CD1c-positive myeloid dendritic cell (primary cell): ENCODE data around the gene TNIP1.

Experiments used
- DNase-seq: peaks from one replicate; pipeline ENCODE4 v3.0.0-alpha.2; 2016; ENCODE audit errors: extremely low spot score

Gene TNIP1

DNA sequence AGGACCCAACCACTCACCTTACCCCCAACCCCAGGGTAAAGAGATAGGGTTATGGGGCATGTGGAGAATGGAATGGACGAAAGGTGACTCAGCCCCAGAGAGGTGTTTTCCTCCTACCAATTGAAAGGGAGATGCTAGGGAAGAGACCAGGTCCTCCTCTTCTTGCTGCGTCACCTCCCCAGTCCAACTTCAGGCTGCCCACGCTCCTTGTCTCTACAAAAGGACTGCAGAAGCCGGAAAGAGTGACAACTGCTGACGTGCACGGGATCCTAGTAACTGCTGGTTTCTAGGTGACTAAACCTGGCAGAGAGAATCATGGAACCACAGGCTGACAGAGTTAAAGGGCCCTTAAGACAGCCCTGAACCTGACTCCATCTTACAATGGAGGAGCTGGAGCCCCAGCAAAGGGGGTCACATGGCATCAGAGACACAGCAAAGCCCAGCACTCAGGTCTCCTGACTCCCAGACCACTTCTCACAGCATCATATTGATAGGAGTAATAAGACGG, 58.3 kb downstream of the TNIP1 start:
- DNase-seq, result no peak

DNA sequence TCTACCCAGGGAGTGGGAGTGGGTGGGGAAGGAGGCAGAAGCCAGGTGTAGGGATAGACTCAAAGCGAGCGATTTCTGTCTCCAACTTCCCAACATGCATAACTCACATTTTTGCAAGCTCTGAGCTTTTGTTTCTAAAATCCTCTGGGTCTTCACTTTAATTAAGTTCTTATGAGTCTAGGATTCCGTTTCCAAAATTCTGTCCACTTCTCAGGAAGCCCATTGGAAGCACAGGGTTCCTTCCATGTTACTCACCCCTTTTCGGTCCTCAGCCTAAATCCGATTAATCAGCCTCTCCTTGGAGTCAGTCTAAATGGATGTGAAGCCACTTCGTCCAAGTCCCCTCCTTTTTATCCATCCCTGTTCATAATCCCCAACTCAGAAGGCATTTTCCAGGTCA, 59.1 kb downstream of the TNIP1 start:
- DNase-seq, result no peak

DNA sequence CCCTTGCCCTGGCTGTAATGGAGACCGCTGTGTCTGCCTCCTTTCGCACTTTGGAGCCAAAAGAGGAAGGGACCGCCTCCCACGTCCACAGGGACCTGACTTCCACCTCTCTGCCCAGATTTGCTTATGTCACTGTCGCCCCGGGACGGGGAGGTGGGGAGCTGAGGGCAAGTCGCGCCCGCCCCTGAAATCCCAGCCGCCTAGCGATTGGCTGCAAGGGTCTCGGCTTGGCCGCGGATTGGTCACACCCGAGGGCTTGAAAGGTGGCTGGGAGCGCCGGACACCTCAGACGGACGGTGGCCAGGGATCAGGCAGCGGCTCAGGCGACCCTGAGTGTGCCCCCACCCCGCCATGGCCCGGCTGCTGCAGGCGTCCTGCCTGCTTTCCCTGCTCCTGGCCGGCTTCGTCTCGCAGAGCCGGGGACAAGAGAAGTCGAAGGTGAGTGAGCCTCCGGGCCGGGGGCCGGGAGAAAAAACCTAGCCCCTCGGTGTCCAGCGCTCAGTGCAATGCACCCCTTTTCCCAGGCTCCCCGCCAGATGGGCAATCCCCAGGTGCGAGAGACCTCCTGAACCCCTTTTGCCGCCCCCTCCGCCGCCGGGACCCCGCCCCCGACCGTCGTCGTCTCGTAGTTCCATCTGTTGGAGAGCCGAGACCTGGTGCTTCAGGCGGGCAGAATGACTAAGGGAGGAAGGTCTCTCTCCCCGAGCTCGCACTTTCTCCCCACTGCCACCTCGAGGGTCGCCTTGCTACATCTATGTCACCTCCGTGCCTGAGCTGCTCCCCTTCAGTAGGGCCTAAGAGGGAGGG, 60.3 kb downstream of the TNIP1 start, which contains the start of gene GPX3:
TSS of gene GPX3 (plus strand) at position 288 of the 807 bp plus-strand sequence. CDS start at position 352, 64 bp downstream.
- DNase-seq, result peak; percentile 95

DNA sequence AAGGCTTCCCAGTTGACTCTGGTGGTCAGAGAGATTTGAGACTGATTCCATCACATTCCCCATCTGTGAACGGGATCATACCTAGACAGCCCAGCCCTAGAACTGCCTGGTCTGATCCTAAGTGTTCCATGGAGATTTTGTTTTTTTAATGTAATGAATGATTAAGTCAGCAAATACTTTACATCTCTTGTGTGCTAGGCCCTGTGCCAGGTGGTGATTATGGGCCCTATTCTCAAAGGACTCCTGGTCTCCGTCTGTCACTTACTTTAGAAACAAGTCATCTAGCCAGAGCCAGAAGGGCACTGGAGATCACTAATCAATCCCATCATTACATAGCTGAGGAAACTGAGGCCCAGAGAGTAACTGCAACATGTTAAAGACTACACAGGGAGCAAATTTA, 61.5 kb downstream of the TNIP1 start:
- no peak for DNase-seq

DNA sequence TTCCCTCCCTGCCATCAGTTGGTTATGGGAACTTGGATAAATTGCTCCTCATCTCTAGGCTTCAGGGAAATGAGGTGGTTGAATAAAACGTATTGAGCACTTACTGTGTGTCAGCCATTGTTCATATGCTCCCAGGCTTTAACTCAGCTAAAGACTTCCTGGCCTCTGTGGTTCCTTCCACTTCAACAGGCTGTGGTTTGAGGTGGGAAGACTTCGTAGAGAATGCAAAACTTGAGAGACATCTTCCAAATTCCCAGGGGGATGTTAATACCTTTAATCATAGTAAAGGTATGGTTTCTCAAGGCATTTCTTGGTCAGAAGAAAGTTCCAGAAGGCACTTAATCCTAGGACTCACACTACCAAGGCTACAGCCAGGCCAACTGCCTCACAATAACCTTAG, 62.0 kb downstream of the TNIP1 start:
- no peak for DNase-seq

GRCh38 chr5:151017897-151018296, 62.9 kb downstream of the TNIP1 start:
- DNase-seq, result no peak

GRCh38 chr5:151016700-151017099, 64.1 kb downstream of the TNIP1 start:
- peak; percentile 94 for DNase-seq

DNA sequence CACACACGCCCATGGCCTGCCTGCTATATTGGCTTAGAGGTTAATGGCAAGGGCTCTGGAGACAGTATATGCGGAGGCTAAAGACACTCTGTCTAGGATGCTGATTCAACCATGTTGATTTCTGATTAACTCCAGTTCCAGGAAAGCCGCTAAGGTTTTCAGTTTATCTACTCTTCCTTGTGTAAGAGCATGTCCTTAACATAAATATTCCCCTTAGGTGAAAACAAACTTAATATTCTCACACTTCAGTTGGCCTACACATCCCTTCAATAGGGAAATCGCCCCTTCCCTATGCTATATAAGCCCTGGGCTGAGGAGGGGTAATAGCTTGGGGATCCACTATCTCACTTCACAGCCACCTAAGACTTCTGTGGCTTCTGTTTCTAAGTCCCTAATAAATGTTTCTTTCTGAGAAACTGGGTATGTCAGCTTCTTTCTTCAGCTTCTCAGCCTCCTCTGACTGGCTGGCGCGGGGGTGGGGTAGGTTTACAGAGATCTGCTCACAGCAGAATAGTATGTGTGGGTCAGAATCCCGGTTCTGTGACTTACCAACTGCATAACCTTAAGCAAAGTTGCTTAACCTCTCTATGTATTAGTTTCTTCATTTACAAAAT, 64.8 kb downstream of the TNIP1 start:
- DNase-seq, result peak; percentile 28

DNA sequence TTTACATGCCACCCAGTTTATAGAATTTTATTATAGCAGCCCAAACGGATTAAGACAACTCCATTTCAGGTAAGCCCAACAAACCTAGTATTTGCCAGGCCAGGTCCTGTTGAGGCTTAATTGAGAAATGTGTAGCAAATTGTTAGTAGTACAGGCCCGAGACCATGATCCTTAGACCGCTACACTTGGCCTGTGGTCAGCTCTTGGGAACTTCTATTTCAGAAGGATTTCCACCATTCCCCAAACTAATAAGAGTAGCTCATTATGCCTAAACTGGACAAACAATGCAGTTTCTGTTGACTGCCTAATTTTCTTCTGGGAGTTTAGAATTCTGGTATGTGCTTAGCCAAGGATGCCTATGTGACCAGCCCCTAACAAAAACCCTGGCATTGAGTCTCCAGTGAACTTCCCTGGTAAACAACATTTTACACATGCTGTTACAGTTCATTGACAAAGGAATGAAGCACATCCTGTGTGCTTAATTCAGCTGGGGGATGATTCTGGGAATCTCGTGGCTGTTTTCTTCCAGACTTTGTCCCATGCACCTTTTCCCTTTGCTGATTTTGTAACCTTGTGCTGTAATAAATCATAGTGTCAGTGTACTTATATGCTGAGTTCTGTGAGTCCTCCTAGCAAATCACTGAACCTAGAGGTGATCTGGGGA, 66.0 kb downstream of the TNIP1 start:
- no peak for DNase-seq

DNA sequence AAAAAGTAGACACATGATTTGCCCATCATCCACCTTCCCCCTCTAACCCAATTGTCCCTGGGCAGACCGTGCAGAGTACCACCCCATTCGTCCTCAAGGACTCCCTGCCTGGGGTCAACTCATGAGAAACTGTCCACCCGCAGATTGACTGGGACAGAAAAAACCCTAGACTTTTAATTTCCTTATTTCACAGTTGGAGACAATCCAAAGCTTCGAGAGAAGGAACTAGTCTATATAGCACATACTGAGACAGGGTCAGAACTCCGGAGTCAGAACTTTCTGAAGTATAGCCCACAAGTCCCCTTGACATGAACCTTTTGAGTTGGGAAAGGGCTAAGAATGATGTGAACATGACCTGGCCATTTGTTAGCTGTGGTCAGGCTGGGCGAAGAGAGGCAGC, 68.0 kb downstream of the TNIP1 start:
- DNase-seq, result peak; percentile 61

GRCh38 chr5:151008906-151009305, 71.9 kb downstream of the TNIP1 start:
- DNase-seq, result no peak

- DNase-seq, result no peak
Measured at GRCh38 chr5:151008210-151008491, 72.7 kb downstream of the TNIP1 start.

DNA sequence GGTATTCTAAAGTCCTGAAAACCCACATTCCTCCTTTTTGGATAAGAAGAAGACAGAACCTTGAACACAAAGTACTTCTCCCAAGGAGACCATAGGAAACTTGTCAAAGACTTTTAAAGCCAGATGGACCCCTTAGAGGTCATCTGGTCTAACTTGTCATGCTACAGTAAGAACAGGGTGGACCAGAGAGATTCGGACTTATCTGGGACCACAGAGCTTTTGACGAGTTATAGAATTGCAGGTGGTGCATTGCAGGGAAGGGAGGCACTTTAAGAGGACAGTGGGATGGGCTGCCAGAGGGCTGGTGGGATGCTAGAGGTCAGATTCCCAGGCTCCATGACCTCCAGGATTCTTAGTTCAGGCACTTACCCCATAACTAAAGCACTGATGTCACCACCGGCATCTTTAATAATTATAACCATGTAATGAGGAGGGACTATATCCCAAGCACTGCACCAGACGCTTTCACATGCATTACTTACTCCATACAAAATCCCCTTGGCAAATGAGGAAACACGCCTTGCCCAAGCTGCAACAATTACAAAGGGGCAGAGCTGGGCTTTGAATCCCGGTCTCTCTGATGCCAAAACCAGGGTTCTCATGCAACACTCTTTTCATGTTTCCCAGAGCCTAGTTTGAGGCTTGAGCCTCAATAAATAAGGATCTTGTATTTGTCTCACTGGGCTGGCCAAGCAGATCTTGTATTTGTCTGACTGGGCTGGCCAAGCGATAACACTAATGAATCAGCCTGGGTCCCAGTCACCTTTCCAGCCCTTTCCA, 73.2 kb downstream of the TNIP1 start:
- no peak for DNase-seq

DNA sequence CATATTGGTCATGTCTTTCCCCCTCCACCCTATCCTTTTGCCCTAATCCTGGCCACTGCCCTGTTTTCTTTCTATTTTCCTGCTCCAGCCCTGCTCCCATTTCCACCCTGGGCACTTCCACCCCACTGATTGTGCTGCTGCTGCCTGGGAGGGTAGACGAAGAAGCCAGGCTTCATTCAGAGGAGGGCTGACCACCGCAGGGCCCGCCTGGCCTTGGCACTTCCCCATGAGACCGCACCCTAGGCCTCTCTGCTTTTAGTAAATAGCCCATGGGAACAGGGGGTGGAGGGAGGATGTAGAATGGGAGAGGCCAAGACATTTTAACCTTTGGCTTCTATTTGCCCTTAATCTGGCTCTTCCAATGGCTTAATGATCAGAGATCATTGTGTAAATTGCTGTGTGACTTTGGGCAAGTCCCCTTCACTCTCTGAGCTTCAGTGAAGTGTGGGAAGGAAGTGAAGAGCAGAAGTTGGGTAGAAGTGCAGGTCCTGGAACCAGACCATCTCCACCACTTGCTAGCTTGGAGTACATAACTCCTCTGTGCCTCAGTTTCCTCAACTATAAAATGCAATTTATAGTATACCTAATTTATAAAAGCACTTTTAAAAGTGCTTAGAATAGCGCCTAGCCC, 74.0 kb downstream of the TNIP1 start:
- no peak for DNase-seq

- DNase-seq, result peak; percentile 53
Measured at GRCh38 chr5:151005950-151006576, 74.8 kb downstream of the TNIP1 start.

- DNase-seq, result no peak
Measured at GRCh38 chr5:151005187-151005949, 75.5 kb downstream of the TNIP1 start.

- DNase-seq, result no peak
Measured at GRCh38 chr5:151004499-151004898, 76.3 kb downstream of the TNIP1 start.

GRCh38 chr5:151003503-151003860, 77.4 kb downstream of the TNIP1 start:
- no peak for DNase-seq

DNA sequence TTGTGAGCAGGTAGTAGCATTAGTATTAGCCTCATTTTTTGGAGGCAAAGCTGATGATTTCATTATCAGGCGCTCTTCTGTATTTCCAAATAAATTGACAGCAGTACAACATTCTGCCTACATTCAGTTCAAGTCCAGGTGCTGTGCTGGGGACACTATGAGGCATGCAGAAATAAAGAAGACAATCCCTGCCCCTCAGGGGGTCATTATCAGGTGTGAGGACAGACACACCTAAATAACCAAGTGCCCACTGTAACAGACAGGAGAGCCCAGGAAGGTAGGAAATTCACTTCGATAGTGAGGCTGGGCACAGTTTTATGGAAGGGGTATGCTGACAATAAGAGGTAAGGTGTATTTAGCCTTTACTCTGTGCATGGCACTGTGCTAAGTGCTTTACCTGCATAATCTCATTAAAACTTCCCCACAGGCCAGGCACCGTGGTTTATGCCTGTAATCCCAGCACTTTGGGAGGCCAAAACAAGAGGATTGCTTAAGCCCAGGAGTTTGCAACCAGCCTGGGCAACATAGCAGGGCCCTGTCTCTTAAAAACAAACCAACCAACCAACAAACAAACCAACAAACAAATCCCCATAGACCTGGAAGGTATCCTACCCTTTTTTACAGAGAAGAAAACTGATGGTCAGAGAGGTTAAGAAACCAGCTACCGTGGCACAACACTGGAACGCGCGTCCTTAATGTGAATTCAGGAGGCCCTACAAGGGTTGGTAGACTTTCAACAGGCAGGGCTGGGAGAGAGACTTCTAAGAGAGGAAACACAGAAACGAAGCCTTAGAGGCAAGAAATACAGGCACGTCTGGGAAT, 77.9 kb downstream of the TNIP1 start:
- DNase-seq, result no peak

- DNase-seq, result peak; percentile 55
Measured at GRCh38 chr5:151002250-151002649, 78.6 kb downstream of the TNIP1 start.
